HL-60/S4 (cell line): Measurements from ENCODE around the gene OR5AU1.

Experiments
- in situ Hi-C: fragments of 300-500 bp; cut with MboI; formaldehyde crosslinking; loops from 2 replicates; pipeline ENCODE4 v1.14.3; 2022; ENCODE audit warnings: low sequenced_read_pairs

Gene OR5AU1

DNA sequence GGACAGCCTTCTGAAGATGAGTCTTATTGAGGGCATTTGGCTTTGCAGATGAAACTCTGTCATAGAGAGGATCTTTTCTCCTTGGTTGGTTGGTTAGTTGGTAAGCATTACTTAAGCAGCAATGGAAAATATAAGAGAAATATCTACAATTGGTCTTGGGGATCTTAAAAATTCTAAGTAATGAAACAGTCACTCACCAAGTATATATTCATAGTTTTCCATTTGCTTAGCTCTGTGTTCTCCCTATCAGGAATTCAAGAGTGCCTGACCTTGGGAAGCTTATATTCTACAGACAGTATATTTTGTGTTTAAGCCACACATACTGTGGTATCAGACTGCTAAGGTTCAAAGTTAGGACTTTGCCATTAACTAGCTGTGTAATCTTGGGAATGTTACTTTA, at the start of gene OR5AU1:
OR5AU1 (minus strand) TSS at position 101 of the 400 bp plus-strand sequence. CDS start 191 bp downstream, outside the sequence.
- in situ Hi-C loops: no loop called here

DNA sequence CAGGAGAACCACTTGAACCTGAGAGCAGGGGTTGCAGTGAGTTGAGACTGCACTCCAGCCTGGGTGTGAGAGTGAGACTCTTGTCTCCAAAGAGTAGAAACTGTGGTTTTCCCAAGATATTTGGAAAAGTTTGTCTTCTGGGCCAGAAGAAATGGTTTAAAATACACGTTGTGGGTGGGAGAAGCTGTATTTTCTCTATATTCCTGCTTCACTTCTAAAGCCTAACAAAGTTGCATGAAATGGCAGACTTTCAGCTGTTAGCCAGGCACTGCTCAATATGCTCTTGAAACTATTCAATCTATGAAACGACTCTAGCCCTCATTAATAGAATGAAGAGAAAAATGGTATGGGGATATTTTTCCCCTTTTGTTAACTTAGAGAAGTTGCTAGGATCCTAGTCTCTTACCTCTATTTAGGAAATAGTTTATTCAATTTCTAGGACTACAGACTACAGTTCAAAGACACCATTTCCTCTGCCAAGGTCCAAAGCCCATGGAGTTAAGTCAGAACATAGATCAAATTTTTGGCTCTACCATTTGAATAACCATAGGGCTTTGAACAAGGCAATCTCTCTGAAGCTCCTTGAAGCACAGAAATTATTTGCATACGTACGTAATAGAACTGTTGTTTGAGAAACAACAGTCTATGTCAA, 49.3 kb upstream of the OR5AU1 start:
- in situ Hi-C loops: no loop called here

DNA sequence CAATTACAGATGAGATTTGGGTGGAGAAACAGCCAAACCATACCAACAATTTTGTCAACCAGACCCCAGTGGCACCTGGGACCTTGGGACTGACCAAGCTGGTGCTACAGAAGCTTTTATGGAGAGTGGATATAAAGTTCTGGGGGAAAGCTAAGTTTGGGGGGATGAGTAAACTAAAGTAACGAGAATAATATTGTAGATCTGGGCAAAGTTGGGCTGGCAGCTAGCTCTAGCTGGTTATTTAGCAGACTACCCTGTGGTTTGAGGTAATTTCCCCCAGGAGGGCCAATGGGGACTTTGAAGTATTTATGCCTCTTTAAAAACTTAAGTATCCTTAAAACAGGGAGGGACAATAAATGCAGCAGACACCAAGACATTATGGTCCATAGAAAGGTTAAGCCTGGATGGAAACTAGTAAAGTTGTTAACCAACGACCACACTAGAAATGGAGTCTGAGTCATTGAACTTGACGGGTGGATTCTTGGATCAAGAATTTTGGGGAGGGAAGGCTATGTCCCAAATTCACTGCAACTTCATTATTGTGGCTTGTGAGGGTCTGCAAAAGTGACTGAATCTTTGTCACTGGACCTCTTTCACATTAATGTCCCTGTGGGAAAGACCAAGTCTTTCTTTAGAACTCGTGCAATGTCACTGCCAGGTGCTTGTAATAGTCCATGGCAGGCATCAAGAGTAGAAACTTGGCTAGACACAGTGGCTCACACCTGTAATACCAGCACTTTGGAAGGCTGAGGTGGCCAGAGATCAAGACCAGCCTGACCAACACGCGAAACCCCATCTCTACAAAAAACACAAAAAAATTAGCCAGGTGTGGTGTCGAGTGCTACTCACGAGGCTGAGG, 48.5 kb upstream of the OR5AU1 start:
- in situ Hi-C loops: no loop called here

DNA sequence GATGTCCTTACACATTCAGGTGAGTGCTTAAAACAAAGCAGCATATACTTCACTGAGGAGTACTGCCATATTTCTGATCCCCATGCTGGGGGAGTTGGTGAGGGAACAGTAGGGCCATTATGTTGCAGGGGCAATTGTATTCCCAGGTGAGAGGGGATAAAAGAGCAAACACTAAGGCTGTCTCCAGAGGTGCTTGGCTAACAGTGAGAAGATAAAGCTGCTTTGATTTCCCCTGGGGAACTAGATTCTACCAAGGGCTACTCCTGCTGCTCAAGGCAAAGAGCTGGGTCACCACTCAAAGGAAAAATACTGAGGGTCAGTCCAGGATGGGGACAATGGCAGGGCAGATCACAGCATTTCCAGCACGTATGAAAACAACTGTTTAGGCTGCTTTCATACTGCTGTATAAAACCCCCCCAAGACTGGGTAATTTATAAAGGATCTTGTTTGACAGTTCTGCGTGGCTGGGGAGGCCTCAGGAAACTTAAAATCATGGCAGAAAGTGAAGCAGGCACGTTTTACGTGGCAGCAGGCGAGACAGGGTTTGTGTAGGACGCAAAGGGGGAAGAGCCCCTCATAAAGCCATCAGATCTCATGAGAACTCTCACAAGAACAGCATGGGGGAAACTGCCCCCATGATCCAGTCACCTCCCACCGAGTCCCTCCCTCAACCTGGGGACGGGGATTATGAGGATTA, 47.8 kb upstream of the OR5AU1 start:
- in situ Hi-C loops: no loop called here

DNA sequence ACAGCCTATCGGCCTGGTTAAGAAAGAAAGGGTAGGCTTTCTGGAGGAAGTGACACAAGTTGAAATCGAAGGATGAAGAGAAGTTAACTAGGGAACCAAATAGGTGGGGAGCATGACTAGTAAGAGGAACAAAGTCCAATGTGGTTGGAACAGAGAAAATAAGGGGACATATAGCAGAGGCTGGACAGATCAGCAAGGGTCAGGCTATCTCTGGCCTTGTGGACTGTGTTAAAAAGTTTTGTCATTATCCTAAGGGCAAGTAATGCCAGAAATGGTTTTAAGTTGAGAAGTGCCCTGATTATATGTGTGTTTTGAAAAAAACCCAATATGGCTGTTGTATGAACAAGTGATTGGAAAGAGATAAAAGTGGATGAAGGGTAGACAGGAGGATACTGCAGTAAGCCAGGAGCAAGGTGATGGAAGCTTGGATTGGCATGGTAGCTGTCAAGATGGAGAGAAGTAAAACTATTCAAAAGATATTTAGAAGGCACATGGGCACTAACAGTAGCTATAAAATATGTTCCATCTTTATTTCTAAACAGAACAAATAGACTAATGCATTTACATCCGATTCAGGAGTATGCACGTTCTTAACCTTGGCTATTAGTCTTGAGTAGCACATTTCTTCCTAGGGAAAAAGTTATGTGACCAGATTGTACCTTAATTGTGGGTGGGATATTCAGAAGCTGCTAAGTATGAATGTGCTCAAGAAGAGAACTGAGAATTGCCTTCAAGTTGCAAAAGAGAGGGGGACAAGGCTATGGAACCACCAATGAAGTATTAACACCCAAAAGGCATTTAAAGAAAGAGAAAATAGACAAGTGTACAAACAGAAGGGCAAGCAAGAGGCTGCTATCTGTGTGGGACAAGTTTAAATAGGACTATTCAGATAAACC, 46.8 kb upstream of the OR5AU1 start:
- in situ Hi-C loops: no loop called here

DNA sequence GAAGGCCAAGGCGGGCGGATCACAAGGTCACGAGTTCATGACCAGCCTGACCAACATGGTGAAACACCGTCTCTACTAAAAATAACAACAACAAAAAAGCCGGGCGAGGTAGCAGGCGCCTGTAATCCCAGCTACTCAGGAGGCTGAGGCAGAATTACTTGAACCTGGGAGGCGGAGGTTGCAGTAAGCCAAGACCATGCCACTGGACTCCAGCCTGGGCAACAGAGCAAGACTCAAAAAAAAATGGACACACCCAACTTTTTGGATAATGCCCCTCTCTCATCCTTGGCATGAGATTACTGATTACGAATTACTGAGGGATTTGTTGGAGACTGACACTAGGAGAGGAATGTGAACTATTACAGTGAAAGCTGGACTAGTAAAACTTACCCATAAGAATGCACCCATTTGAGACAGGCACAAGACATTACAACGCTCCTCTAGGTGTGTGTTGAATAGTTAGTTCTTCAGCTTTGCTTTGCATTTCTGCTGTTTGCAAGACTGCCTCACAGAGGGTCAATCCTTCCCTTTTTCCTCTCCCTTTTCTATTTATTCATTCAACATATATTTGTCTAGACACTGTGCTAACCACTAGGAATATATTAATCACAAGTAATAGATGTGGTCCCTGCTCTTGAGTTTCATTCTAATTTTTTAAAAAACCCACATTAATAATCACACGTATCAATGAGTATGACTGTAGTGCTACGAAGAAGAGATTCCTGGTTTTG, 46.0 kb upstream of the OR5AU1 start:
- in situ Hi-C loops: no loop called here

DNA sequence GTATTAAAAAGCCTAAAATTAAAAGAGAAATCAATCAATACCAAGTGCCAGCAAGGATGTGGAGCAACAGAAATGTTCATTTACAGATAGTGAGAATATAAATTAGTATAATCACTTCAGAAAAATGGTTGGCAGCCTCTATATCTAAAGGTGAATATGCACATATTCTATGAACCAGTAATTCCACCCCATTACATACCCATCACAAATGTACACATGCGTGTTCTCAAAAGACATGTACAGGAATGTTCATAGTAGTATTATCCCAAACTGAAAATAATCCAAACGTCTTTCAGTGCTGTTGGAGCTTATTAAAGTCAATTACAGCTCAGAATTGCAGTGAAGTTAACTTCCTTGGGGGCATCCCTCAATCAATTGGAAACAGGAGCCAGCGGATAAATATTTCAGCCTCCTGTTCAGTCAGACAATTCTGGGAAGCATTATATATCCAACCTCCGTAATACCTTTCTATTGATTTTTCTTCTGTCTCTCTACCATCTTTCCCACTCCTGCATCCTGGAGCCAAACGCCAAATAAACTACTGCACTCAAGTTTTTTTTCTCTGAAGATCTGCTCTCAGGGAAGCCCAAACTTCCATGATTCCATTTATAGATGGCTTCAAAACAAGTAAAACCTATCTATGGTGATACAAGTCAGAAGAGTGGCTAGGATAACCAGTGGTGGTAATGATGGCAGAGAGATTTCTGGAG, 45.0 kb upstream of the OR5AU1 start:
- in situ Hi-C loops: no loop called here

DNA sequence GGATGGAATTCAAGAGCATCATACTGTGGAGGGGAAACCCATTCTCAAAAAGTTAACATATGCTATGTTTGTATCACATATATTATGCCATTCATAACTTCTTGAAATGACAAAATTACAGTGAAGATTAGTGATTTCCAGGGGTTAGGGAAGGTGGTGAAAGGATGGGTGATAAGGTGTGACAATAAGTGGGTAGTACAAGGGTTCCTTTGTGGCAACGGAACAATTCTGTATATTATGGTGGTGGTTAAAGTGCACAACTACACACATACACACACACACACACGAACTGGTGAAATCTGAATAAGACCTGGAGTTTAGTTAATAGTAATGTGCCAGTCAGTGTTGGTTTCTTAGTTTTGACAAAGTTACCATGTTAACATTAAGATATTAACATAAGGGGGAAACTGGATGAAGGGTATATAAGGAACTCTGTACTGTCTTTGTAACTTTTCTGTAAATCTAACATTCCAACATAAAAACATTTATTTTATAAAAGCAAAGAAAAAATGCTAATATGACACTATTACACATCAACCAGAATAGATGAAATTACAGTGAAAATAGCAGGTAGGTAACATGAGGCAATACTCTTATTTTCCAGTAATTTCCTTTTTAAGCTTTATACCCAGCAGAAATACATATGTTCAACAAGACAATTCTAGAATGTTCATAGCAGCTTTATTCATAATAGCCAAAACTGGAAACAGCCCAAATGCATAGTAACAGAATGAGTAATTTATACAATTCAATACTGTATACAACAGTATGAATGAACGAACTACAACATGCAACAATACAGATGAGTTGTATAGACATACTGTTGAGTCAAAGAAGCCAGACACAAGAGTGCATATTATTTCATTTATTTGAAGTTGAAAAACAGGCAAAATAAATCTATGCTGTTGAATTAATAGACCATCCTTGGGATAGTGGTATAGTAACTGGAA, 44.0 kb upstream of the OR5AU1 start:
- in situ Hi-C loops: no loop called here

DNA sequence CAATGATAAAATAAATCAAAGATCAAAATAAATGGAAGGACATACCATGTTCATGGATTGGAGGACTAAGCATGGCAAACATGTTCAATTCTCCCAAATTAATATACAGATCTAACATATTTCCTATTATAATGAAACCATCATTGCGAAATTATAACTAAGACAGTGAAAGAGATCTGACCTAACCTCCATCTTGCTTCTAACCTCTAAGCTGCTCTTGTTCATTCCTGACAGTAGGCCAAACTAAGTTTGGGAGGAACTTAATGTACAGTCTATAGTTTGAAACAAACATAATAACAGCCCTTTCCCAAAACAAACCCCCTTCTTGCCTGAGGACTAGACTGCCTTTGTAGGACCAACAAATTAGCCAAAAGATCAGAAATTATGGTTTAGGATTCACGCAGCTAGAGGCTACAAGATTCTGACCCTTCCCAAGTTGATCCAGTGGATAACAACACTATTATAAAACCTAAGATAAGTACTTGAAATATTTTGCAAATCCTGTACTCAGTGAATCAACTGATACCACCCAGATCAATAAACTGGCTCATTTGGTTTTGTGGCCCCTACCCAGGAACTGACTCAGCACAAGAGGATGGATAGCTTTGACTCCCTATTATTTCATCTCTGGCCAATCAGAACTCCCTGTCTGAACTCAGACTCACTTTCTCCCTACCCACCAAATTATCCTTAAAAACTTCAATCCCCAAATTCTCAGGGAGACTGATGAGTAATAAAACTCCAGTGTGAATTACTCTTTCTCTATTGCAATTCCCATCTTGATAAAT, 41.7 kb upstream of the OR5AU1 start:
- in situ Hi-C loops: no loop called here

DNA sequence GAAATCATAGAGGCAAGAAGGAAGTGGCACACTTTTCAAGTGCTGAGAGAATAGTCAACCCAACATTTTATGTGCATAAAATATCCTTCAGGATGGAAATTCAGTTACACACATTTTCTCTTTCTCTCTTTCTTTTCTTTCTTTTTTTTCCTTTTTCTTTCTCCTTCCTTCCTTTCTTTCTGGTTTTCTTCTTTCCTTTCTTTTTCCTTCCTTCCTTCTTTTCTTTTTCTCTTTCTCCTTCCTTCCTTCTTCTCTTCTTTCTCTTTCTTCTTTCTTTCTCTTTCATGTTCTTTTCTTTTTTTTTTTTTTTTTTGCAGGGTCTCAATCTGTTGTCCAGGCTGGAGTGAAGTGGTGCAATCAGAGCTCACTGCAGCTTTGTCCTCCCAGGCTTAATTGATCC, 38.7 kb upstream of the OR5AU1 start:
- in situ Hi-C loops: no loop called here

DNA sequence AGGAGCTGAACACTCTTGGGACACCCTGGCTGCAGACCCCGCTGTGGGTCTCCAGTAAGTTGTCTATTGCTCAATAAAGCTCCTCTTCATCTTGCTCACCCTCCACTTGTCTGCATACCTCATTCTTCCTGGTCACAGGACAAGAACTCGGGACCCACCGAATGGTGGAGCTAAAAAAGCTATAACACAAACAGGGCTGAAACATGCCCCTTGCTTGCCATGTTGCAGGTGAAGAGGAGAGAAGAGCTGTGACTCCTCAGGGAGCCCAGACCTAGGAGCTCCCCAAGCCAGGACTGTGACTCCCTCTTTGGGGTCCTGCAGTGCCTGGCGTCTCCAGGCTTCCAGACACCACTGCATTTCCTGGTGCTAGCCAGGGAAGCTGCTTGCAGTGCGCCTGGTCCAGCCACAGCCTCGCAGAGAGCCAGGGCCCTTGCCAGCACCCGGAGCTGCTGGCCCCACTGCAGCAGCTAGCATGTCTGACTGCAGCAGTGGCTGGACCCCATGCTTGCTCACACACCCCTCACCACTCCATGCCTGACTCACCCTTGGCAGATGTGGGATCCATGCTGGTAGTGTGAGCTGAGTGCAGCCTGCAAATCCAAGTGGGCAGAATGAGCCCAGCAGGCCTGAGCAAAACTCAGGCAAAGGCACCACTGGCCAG, 37.1 kb upstream of the OR5AU1 start:
- in situ Hi-C loops: no loop called here

DNA sequence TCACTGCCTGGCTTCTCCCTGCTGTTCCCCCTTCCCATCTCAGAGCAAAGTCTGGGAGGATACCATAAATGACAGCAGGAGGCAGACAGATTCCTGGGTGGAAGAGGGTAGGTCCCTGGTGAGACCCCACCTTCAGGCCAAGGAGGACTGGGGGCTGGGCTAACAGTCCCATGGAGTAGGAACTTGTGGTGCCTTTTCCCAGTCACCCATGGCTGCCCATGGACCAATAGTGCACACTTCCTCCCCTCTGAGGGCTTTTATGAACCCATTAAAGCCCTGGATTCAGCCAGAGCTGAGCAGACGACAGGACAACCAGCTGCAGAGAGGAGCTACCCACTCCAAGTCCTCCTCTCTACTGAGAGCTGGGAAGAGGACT, 36.6 kb upstream of the OR5AU1 start:
- in situ Hi-C loops: no loop called here

DNA sequence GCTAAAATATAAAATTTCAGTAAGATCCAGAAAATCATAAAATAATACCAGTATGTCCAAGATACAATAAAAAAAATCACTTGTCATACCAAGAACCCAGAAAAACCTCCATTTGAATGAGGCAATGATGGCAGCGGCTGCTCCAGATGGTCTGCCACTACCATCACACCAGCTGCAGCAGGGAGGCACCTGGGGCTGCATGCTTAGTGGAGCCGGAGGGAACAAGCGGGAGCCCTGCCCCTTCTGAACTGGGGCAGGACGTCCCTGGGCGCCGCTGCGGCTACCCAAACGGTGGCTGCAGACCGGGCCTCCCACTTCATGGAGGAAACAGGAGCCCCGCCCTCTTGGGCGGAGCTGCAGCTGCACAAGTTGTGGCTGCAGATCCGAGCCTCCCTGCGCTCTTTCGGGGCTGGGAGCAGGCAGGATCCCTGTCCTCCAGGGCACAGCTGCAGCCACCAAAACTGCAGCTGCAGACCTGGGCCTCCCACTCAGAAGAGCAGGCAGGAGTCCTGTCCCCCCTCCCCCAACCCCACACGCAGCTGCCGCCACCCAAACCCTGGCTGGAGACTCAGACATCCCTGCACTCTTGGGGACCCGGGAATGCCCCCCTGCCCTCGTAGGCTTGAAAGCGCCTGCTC, 36.1 kb upstream of the OR5AU1 start:
- in situ Hi-C loops: no loop called here

DNA sequence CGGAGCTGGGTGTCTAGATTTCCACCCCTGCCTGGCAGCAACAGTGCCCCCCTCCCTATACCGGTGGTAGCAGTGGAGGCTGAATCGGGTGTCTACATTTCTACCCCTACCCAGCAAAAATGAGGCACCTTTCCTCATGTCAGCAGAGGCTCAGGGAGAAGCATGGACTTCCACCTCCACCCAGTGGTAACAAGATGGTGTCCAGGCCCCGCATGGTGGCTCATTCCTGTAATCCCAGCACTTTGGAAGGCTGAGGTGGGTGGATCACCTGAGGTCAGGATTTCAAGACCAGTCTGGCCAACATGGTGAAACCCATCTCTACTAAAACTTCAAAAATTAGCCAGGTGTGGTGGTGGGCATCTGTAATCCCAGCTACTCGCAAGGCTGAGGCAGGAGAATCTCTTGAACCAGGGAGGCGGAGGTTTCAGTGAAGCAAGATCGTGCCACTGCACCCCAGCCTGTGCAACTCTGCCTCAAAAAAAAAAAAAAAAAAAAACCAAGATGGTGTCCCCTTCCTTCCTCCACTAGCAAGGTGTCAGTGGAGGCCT, 35.5 kb upstream of the OR5AU1 start:
- in situ Hi-C loops: no loop called here

DNA sequence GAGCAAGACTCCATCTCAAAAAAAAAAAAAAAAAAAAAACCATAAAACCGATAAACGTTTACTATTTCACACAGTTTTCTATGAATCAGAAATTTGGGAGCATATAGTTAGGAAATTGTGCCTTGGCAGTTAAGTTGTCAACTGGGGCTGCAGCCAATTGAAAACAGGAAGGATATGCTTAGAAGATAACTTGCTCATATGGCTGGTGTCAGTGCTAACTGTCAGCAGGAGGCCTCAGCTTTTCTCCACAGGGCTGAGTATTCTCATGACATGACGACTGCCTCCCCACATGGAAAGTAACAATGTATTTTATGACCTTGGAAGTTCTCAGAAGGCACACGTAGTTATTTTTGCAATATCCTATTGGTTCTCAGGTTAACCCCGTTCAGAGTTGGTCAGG, 29.6 kb upstream of the OR5AU1 start:
- in situ Hi-C loops: no loop called here

DNA sequence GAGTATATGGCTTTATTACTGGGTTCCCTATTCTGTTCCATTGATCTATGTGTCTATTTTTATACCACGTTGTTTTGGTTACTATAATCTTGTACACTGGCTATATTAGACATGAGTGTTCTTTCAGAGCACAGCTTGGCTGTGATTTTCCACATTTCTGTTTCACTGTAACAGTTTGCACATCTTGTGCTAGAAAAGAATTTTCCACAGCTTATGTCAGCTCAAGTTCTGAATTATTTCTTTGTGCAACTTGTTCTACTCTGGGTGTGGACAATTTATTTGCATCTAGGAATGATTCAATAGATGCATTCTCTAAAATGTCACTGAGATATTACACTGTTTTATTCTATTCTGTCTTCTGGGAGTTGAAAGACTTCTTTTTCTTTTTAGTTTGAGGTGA, 28.4 kb upstream of the OR5AU1 start:
- in situ Hi-C loops: no loop called here
